GM21723 (cell line): ENCODE data around the gene SMIM36.
"Not testable (repeated sequence)": the region's sequence is repeated elsewhere in the genome, so short reads cannot be mapped to it uniquely, and the experiment has no call there.

Experiments used
- ATAC-seq: cut with Tn5 transposase; IDR thresholded peaks from one replicate; pipeline ENCODE4 v1.9.1; 2021; ENCODE audit warnings: mild to moderate bottlenecking, moderate library complexity; ENCODE audit not compliant: unreplicated experiment

Gene SMIM36

GRCh38 chr17:55417411-55418268 lies 93.6 kb downstream of the SMIM36 start:
- no peak for ATAC-seq

GRCh38 chr17:55416470-55417052 lies 94.7 kb downstream of the SMIM36 start:
- ATAC-seq: no peak

GRCh38 chr17:55416000-55416399 lies 95.3 kb downstream of the SMIM36 start:
- no peak for ATAC-seq

- ATAC-seq: no peak
These were observed 96.3 kb downstream of the SMIM36 start for GRCh38 chr17:55414983-55415382.

GRCh38 chr17:55413825-55414489 lies 97.3 kb downstream of the SMIM36 start:
- no peak for ATAC-seq

GRCh38 chr17:55411463-55411855 lies 99.8 kb downstream of the SMIM36 start:
- no peak for ATAC-seq

GRCh38 chr17:55410722-55411462 lies 100.4 kb downstream of the SMIM36 start:
- no peak for ATAC-seq

GRCh38 chr17:55409030-55409800 lies 102.0 kb downstream of the SMIM36 start:
- no peak for ATAC-seq

GRCh38 chr17:55407641-55408566 lies 103.3 kb downstream of the SMIM36 start:
- no peak for ATAC-seq

- no peak for ATAC-seq
These were observed 105.7 kb downstream of the SMIM36 start for GRCh38 chr17:55405600-55405999.

- ATAC-seq: not testable (repeated sequence)
These were observed 107.1 kb downstream of the SMIM36 start for GRCh38 chr17:55404197-55404596.

- ATAC-seq: no peak
These were observed 108.9 kb downstream of the SMIM36 start for GRCh38 chr17:55402374-55402773.
